MCF 10A (cell line): ENCODE results near the gene RBM18. TPM values are rescaled to one million over a fixed set of nuclear protein-coding genes. Genes with fewer than 3 reads are reported as not detected.

ENCODE experiments used
- BruUV-seq: library from RNA; stranded (reverse); fragments of 400-500 nt; replicated peaks from 2 replicates; lab custom pipeline; 2021; lab: Mats Ljungman, UMichigan
- CTCF ChIA-PET: fragments of 300-600 bp; sonication (Branson Sonifier 250); formaldehyde crosslinking; extraction: SDS; loops from one replicate; lab custom pipeline; 2021; ENCODE audit warnings: antibody characterized with exemption, inconsistent platforms; lab: Yijun Ruan, JAX
- POLR2A ChIA-PET: fragments of 300-600, 350-650 bp; sonication (Branson Sonifier 250); formaldehyde crosslinking; extraction: SDS; loops from one replicate; lab custom pipeline; 2020; ENCODE audit warnings: antibody characterized with exemption, inconsistent platforms; lab: Yijun Ruan, JAX
- DNase-seq: peaks from one replicate; pipeline ENCODE4 v3.0.0-alpha.2; 2018; ENCODE audit not compliant: unreplicated experiment
- H3K27ac Mint-ChIP-seq: one replicate; pipeline ENCODE4 v1.8.0; 2022; ENCODE audit warnings: mild to moderate bottlenecking, low read depth, mixed read lengths; ENCODE audit not compliant: unreplicated experiment
- H3K27me3 Mint-ChIP-seq: one replicate; pipeline ENCODE4 v1.8.0; 2022; ENCODE audit warnings: mixed read lengths; ENCODE audit not compliant: insufficient read depth, unreplicated experiment
- H3K36me3 Mint-ChIP-seq: one replicate; pipeline ENCODE4 v1.8.0; 2022; ENCODE audit warnings: mild to moderate bottlenecking, moderate library complexity, mixed read lengths; ENCODE audit not compliant: insufficient read depth, unreplicated experiment
- H3K4me1 Mint-ChIP-seq: one replicate; pipeline ENCODE4 v1.8.0; 2022; ENCODE audit warnings: mixed read lengths; ENCODE audit not compliant: insufficient read depth, unreplicated experiment
- H3K4me3 Mint-ChIP-seq: one replicate; pipeline ENCODE4 v1.8.0; 2022; ENCODE audit warnings: mild to moderate bottlenecking, moderate library complexity, mixed read lengths; ENCODE audit not compliant: unreplicated experiment
- H3K9me3 Mint-ChIP-seq: one replicate; pipeline ENCODE4 v1.8.0; 2022; ENCODE audit warnings: mixed read lengths; ENCODE audit not compliant: unreplicated experiment
- CTCF ChIP-seq: fragments of 200-600 bp; IDR thresholded peaks from one replicate; pipeline ENCODE4 v1.8.0; 2022; ENCODE audit warnings: antibody characterized with exemption, mild to moderate bottlenecking; ENCODE audit not compliant: unreplicated experiment
- intact Hi-C: fragments of 100-400 bp; cut with micrococcal nuclease; formaldehyde crosslinking; loops from 2 replicates; pipeline ENCODE4 v1.14.1; 2022
- total RNA-seq: library from RNA; stranded (reverse); gene quantifications from 2 replicates; pipeline ENCODE4 v1.2.3, GENCODE V29; 2022

The RBM18 gene
- total RNA-seq, 1 experiment from 2014 or later, result 44.4 TPM

GRCh38 chr9:122254761-122255160 is 9.9 kb downstream of the RBM18 start:
- Mint-ChIP-seq H3K36me3 (peaks cover 77% of the 10 kb centered on the region), H3K9me3 (no peaks in the 10 kb centered on the region), H3K4me1 (peaks cover 5% of the 10 kb centered on the region), H3K27me3 (no peaks in the 10 kb centered on the region), H3K4me3 (no peak overlapping the region), H3K27ac (no peak overlapping the region)
- POLR2A ChIA-PET, result no interaction called here
- DNase-seq, result no peak
- no peak for TF ChIP-seq CTCF
- BruUV-seq, result no TSS peak
- CTCF ChIA-PET, result interaction anchor here (0.6 to 1.8 kb wide), 2 partner anchors 9 to 737 kb away, joined by 3 to 5 read pairs; partner anchors contain the start of genes MRRF and RBM18
- intact Hi-C loops, result no loop called here

DNA sequence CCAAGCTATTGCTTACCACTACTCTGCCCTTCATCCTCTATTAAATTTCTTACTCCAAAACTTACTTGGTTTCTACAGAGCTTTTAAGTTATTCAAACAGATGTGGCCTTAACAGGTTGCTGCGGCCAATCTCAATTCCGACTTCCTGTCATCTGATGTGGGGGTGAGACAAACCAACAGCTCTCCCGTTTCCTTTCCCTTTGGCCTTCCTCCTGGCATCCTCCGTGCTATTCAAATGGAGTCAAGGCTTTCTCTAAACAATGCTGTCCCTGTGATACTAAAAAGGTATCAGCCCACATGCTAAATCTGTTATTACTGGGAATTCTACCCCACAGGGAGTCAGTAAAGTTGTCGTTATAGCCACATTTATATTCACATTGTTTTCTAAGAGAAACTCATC is 11.8 kb downstream of the RBM18 start:
- ChIA-PET CTCF (interaction anchor here (1.2 kb wide), 1 partner anchor 200 kb away, joined by 3 read pairs; no protein-coding TSS in a partner anchor), POLR2A (interaction anchor here (0.9 to 1.5 kb wide), 4 partner anchors 9 to 24 kb away, joined by 3 to 11 read pairs (median 6); partner anchors contain the start of genes MRRF and RBM18)
- BruUV-seq, result no TSS peak
- H3K27me3 Mint-ChIP-seq, result no peaks in the 10 kb centered on the region
- TF ChIP-seq CTCF, result no peak
- no peak for DNase-seq
- intact Hi-C loops, result no loop called here
- no peaks in the 10 kb centered on the region for H3K9me3 Mint-ChIP-seq
- H3K4me3 Mint-ChIP-seq, result no peak overlapping the region
- H3K4me1 Mint-ChIP-seq, result peaks cover 13% of the 10 kb centered on the region
- H3K27ac Mint-ChIP-seq, result peak overlapping the region; percentile 82
- H3K36me3 Mint-ChIP-seq, result peaks cover 79% of the 10 kb centered on the region

DNA sequence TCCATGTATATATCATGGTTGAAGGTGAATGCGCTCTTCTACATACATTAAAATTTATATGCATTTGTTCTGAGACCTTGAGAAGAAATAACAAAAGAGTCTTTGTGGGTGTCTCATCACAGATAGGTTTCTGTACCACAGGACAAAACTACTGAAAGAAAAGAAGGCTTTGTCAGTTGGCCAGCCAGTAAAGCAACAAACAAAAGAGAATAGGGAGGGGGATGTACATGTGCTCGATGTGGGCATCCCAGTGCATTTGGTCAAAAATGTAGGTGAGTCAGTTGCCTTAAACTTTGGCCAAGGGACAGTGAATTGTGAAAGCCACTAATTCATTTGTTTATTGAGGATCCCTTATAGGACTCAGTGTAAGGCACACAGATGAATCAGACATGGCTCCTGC is 13.3 kb downstream of the RBM18 start:
- CTCF ChIA-PET, result interaction anchor here (0.5 to 1.0 kb wide), 2 partner anchors 10 to 501 kb away, joined by 3 to 4 read pairs; no protein-coding TSS in a partner anchor
- no peak for DNase-seq
- Mint-ChIP-seq H3K4me1 (peaks cover 17% of the 10 kb centered on the region), H3K27ac (peak overlapping the region; percentile 82), H3K9me3 (no peaks in the 10 kb centered on the region), H3K27me3 (no peaks in the 10 kb centered on the region), H3K36me3 (peaks cover 83% of the 10 kb centered on the region), H3K4me3 (no peak overlapping the region)
- intact Hi-C loops, result no loop called here
- POLR2A ChIA-PET, result interaction anchor here (0.6 to 4.3 kb wide), 3 partner anchors 13 to 69 kb away, joined by 3 to 72 read pairs (median 11); partner anchors contain the start of genes MRRF and RBM18
- no peak for TF ChIP-seq CTCF
- no TSS peak for BruUV-seq

GRCh38 chr9:122248448-122248865 is 16.2 kb downstream of the RBM18 start:
- peak; percentile 91 for DNase-seq
- intact Hi-C loops, result no loop called here
- TF ChIP-seq CTCF, result no peak
- Mint-ChIP-seq H3K9me3 (no peaks in the 10 kb centered on the region), H3K4me3 (peak overlapping the region; percentile 62), H3K36me3 (peaks cover 93% of the 10 kb centered on the region), H3K27ac (peak overlapping the region; percentile 91), H3K27me3 (no peaks in the 10 kb centered on the region), H3K4me1 (peaks cover 19% of the 10 kb centered on the region)
- BruUV-seq, result no TSS peak
- ChIA-PET POLR2A (interaction anchor here (0.7 to 4.3 kb wide), 5 partner anchors 11 to 128 kb away, joined by 3 to 72 read pairs (median 5); partner anchors contain the start of genes MORN5, MRRF, NDUFA8 and RBM18), CTCF (interaction anchor here (0.9 to 1.5 kb wide), 4 partner anchors 14 to 216 kb away, joined by 3 to 5 read pairs (median 4); no protein-coding TSS in a partner anchor)
